Measurements from ENCODE around the gene GPR12.
A peak's percentile ranks its signal among the peaks of the same experiment; 100 is the strongest.

The GPR12 gene

GRCh38 chr13:26760832-26761582 lies 421 bp upstream of the GPR12 start:
- Histone ChIP-seq H3F3A (ENCODE audit: insufficient read depth, low read length) (no peaks in the 10 kb centered on the region), H3K79me2 (ENCODE audit: low read length) (no peaks in the 10 kb centered on the region), H2AFZ (ENCODE audit: low read length) (no peak overlapping the region), H3K4me1 (ENCODE audit: low read length) (no peaks in the 10 kb centered on the region), H3K9ac (ENCODE audit: low read length) (no peak overlapping the region), H3K27me3 (replicated peaks; ENCODE audit: insufficient read depth, low read length) (peaks cover 21% of the 10 kb centered on the region; the same call in 1 of the 2 replicates), H3K4me2 (ENCODE audit: low read depth, low read length) (peak overlapping the region; percentile 61; the same call in 1 of the 2 replicates), H4K20me1 (ENCODE audit: insufficient read depth, low read length) (no peaks in the 10 kb centered on the region), H3K9me3 (replicated peaks; ENCODE audit: insufficient read depth, low read length) (no peaks in the 10 kb centered on the region), H3K4me3 (ENCODE audit: low read length) (peak overlapping the region; percentile 43; the same call in 1 of the 2 replicates), H3K36me3 (replicated peaks; ENCODE audit: insufficient read depth, low read length) (no peaks in the 10 kb centered on the region), H3K9me2 (replicated peaks; ENCODE audit: insufficient read depth, low read length) (no peaks in the 10 kb centered on the region), H3K27ac (ENCODE audit: low read length) (no peak overlapping the region)
- TF ChIP-seq CTCF (IDR thresholded peaks at IDR 0.05; ENCODE audit: low read length) (no peak), EZH2 (optimal IDR thresholded peaks at IDR 0.05; ENCODE audit: low read depth, low read length) (no peak), EZH2phosphoT487 (IDR thresholded peaks at IDR 0.05; ENCODE audit: low read length) (no peak)
- DNase-seq, result no peak

- Histone ChIP-seq H3K4me1 (ENCODE audit: low read length) (no peaks in the 10 kb centered on the region), H3K27me3 (replicated peaks; ENCODE audit: insufficient read depth, low read length) (peaks cover 21% of the 10 kb centered on the region; the same call in 1 of the 2 replicates), H4K20me1 (ENCODE audit: insufficient read depth, low read length) (no peaks in the 10 kb centered on the region), H3K36me3 (replicated peaks; ENCODE audit: insufficient read depth, low read length) (no peaks in the 10 kb centered on the region), H3K9ac (ENCODE audit: low read length) (no peak overlapping the region), H3K27ac (ENCODE audit: low read length) (no peak overlapping the region), H2AFZ (ENCODE audit: low read length) (no peak overlapping the region), H3F3A (ENCODE audit: insufficient read depth, low read length) (no peaks in the 10 kb centered on the region), H3K4me2 (ENCODE audit: low read depth, low read length) (peak overlapping the region; percentile 96; the same call in 1 of the 2 replicates), H3K79me2 (ENCODE audit: low read length) (no peaks in the 10 kb centered on the region), H3K9me2 (replicated peaks; ENCODE audit: insufficient read depth, low read length) (no peaks in the 10 kb centered on the region), H3K4me3 (ENCODE audit: low read length) (no peak overlapping the region), H3K9me3 (replicated peaks; ENCODE audit: insufficient read depth, low read length) (no peaks in the 10 kb centered on the region)
- TF ChIP-seq EZH2 (optimal IDR thresholded peaks at IDR 0.05; ENCODE audit: low read depth, low read length) (no peak), CTCF (IDR thresholded peaks at IDR 0.05; ENCODE audit: low read length) (no peak), EZH2phosphoT487 (IDR thresholded peaks at IDR 0.05; ENCODE audit: low read length) (no peak)
- no peak for DNase-seq
Observed at GRCh38 chr13:26759249-26759906, 1.2 kb downstream of the GPR12 start.

GRCh38 chr13:26758496-26759157 lies 2.0 kb downstream of the GPR12 start:
- no peak overlapping the region for H3K4me2 ChIP-seq (ENCODE audit: low read depth, low read length)
- H3K4me3 ChIP-seq (ENCODE audit: low read length), result no peak overlapping the region
- H4K20me1 ChIP-seq (ENCODE audit: insufficient read depth, low read length), result no peaks in the 10 kb centered on the region
- H3K4me1 ChIP-seq (ENCODE audit: low read length), result no peaks in the 10 kb centered on the region
- H3K27me3 ChIP-seq (replicated peaks; ENCODE audit: insufficient read depth, low read length), result peaks cover 21% of the 10 kb centered on the region; the same call in 1 of the 2 replicates
- H3K27ac ChIP-seq (ENCODE audit: low read length), result no peak overlapping the region
- no peaks in the 10 kb centered on the region for H3K36me3 ChIP-seq (replicated peaks; ENCODE audit: insufficient read depth, low read length)
- H3K9me2 ChIP-seq (replicated peaks; ENCODE audit: insufficient read depth, low read length), result no peaks in the 10 kb centered on the region
- H3K9ac ChIP-seq (ENCODE audit: low read length), result no peak overlapping the region
- TF ChIP-seq EZH2 (optimal IDR thresholded peaks at IDR 0.05; ENCODE audit: low read depth, low read length) (no peak), CTCF (IDR thresholded peaks at IDR 0.05; ENCODE audit: low read length) (no peak)
- H3K9me3 ChIP-seq (replicated peaks; ENCODE audit: insufficient read depth, low read length), result no peaks in the 10 kb centered on the region
- H3F3A ChIP-seq (ENCODE audit: insufficient read depth, low read length), result no peaks in the 10 kb centered on the region
- no peak overlapping the region for H2AFZ ChIP-seq (ENCODE audit: low read length)
- H3K79me2 ChIP-seq (ENCODE audit: low read length), result no peaks in the 10 kb centered on the region
- DNase-seq, result no peak

Data from MM.1S (cell line).